Stimulated activated CD4-positive, alpha-beta T cell treated with anti-CD3 and anti-CD28 coated beads, Interleukin-15, amount 100 ng/mL, for 24 hours (primary cell): ENCODE results near the gene CYP27B1.
"Not testable (repeated sequence)": the region's sequence is repeated elsewhere in the genome, so short reads cannot be mapped to it uniquely, and the experiment has no call there.

Experiments used
- DNase-seq: peaks from one replicate; pipeline ENCODE4 v3.0.0-alpha.2; 2020

CYP27B1 gene

GRCh38 chr12:57720606-57721595 lies 46.0 kb downstream of the CYP27B1 start:
- DNase-seq, result no peak

GRCh38 chr12:57719777-57720605 lies 46.9 kb downstream of the CYP27B1 start:
- no peak for DNase-seq

- no peak for DNase-seq
These were observed 48.0 kb downstream of the CYP27B1 start for GRCh38 chr12:57718641-57719528.

GRCh38 chr12:57717846-57718640 lies 48.8 kb downstream of the CYP27B1 start:
- DNase-seq, result no peak

- no peak for DNase-seq
These were observed 49.7 kb downstream of the CYP27B1 start for GRCh38 chr12:57717131-57717530.

- no peak for DNase-seq
These were observed 50.6 kb downstream of the CYP27B1 start for GRCh38 chr12:57716305-57716704.

- DNase-seq, result no peak
These were observed 51.1 kb downstream of the CYP27B1 start for GRCh38 chr12:57715786-57716185.

- not testable (repeated sequence) for DNase-seq
These were observed 51.7 kb downstream of the CYP27B1 start for GRCh38 chr12:57715036-57715748.

GRCh38 chr12:57713209-57713608 lies 53.7 kb downstream of the CYP27B1 start:
- DNase-seq, result no peak

- DNase-seq, result no peak
These were observed 54.2 kb downstream of the CYP27B1 start for GRCh38 chr12:57712701-57713100.
